ENCODE data around the gene PRKG1. TPM values are rescaled to one million over a fixed set of nuclear protein-coding genes. Genes with fewer than 3 reads are reported as not detected.

Gene PRKG1
- total and polyA plus RNA-seq, 2 of the 4 experiments (the other 2 are of a cell fraction) = 3.5 to 18.3 TPM

GRCh38 chr10:52252307-52252706 lies 1178.0 kb downstream of the PRKG1 start:
- H4K8ac ChIP-seq (ENCODE audit: low read depth in 2 of 2, low read length in 2 of 2) = no peak overlapping the region
- H3K27ac ChIP-seq (ENCODE audit: insufficient read depth, low read length) = no peak overlapping the region
- no peak for DNase-seq
- H2BK20ac ChIP-seq (ENCODE audit: low read depth, low read length) = no peak overlapping the region
- ChIA-PET POLR2A (ENCODE audit: unreplicated experiment) (no interaction called here), CTCF (no interaction called here)
- no peak overlapping the region for H4K5ac ChIP-seq (ENCODE audit: low read depth, low read length)
- H4K20me1 ChIP-seq (ENCODE audit: insufficient read depth, low read length) = no peaks in the 10 kb centered on the region
- no peak for TF ChIP-seq RCOR1 (IDR thresholded peaks at IDR 0.05; ENCODE audit: insufficient replicate concordance, low read length)
- TF ChIP-seq FOS (IDR thresholded peaks at IDR 0.05; ENCODE audit: low read depth, low read length) = no peak
- TF ChIP-seq, protein P1, sequence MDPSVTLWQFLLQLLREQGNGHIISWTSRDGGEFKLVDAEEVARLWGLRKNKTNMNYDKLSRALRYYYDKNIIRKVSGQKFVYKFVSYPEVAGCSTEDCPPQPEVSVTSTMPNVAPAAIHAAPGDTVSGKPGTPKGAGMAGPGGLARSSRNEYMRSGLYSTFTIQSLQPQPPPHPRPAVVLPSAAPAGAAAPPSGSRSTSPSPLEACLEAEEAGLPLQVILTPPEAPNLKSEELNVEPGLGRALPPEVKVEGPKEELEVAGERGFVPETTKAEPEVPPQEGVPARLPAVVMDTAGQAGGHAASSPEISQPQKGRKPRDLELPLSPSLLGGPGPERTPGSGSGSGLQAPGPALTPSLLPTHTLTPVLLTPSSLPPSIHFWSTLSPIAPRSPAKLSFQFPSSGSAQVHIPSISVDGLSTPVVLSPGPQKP (IDR thresholded peaks at IDR 0.05; ENCODE audit: borderline replicate concordance, low read depth, low read length) = no peak
- TF ChIP-seq CHD1 (IDR thresholded peaks at IDR 0.05; ENCODE audit: low read depth, low read length) = no peak
- no peak for TF ChIP-seq RAD21 (IDR thresholded peaks at IDR 0.05; ENCODE audit: low read length)
- no peak for TF ChIP-seq POLR2A (IDR thresholded peaks at IDR 0.05; ENCODE audit: low read depth, low read length)
- TF ChIP-seq CEBPB (IDR thresholded peaks at IDR 0.05; ENCODE audit: low read depth, low read length) = no peak
- no peak for TF ChIP-seq USF2 (IDR thresholded peaks at IDR 0.05; ENCODE audit: low read depth, low read length)
- TF ChIP-seq MXI1 (IDR thresholded peaks at IDR 0.05; ENCODE audit: borderline replicate concordance, low read depth, low read length) = no peak
- no peak for TF ChIP-seq MAZ (IDR thresholded peaks at IDR 0.05; ENCODE audit: borderline replicate concordance, low read depth, low read length)
- H2AK9ac ChIP-seq (replicated peaks; ENCODE audit: low read depth, low read length, poor library complexity) = no peak overlapping the region
- dilution Hi-C loops (cut with HindIII; ENCODE audit: low sequenced_read_pairs, unreplicated experiment) = no loop called here
- no peak overlapping the region for H3K4me2 ChIP-seq (ENCODE audit: low read depth, low read length)
- H3K14ac ChIP-seq (replicated peaks; ENCODE audit: low read depth, low read length) = no peak overlapping the region
- no CpG with 5 or more reads among the region's 3 CpGs for WGBS, 2 experiments (ENCODE audit: extremely low coverage in 2 of 2, insufficient read length in 1 of 2)
- no peak overlapping the region for H3K18ac ChIP-seq (ENCODE audit: low read depth, low read length)
- no peak overlapping the region for H4K91ac ChIP-seq (ENCODE audit: insufficient read depth, low read depth, low read length)
- intact Hi-C loops (cut with micrococcal nuclease) = no loop called here
- no peak overlapping the region for H2AK5ac ChIP-seq (ENCODE audit: low read depth, low read length)
- no peak overlapping the region for H3K23ac ChIP-seq (ENCODE audit: low read depth, low read length)
- H3K4me3 ChIP-seq (ENCODE audit: insufficient read depth, low read depth, low read length) = no peak overlapping the region
- no peaks in the 10 kb centered on the region for H3K9me1 ChIP-seq (ENCODE audit: insufficient read depth, low read length)
- BruUV-seq (replicated peaks) = no TSS peak
- no peak overlapping the region for H3K56ac ChIP-seq (ENCODE audit: extremely low read depth, insufficient read depth, low read length)
- ATAC-seq (ENCODE audit: low read depth) = no peak
- no peak overlapping the region for H3K9ac ChIP-seq (ENCODE audit: low read depth, low read length)
- no peak overlapping the region for H2BK120ac ChIP-seq (ENCODE audit: low read depth, low read length)
- H3K36me3 ChIP-seq (ENCODE audit: control insufficient read depth, insufficient read depth, low read length) = no peaks in the 10 kb centered on the region
- no peaks in the 10 kb centered on the region for H3K27me3 ChIP-seq (ENCODE audit: control insufficient read depth, insufficient read depth, low read length)
- in situ Hi-C loops (cut with MboI; ENCODE audit: low sequenced_read_pairs) = no loop called here
- no peak overlapping the region for H2AFZ ChIP-seq (replicated peaks; ENCODE audit: low read length, poor library complexity)
- H3K4ac ChIP-seq (ENCODE audit: low read depth, low read length) = no peak overlapping the region
- no peaks in the 10 kb centered on the region for H3K79me1 ChIP-seq (ENCODE audit: low read depth in 1 of 2, low read length in 2 of 2)
- H2BK5ac ChIP-seq (ENCODE audit: low read depth, low read length, poor library complexity, severe bottlenecking) = no peak overlapping the region
- no peak overlapping the region for H2BK15ac ChIP-seq (ENCODE audit: low read depth, low read length)
- no peaks in the 10 kb centered on the region for H3K9me3 ChIP-seq (ENCODE audit: control insufficient read depth, insufficient read depth, low read length)
- H3K4me1 ChIP-seq (ENCODE audit: control insufficient read depth, insufficient read depth, low read length) = peaks cover 4% of the 10 kb centered on the region; the same call in 1 of the 2 replicates
